HL-60/S4 (cell line): ENCODE results near the gene MRGPRE.

ENCODE experiments used
- in situ Hi-C: fragments of 300-500 bp; cut with MboI; formaldehyde crosslinking; loops from 2 replicates; pipeline ENCODE4 v1.14.3; 2022; ENCODE audit warnings: low sequenced_read_pairs

MRGPRE gene

DNA sequence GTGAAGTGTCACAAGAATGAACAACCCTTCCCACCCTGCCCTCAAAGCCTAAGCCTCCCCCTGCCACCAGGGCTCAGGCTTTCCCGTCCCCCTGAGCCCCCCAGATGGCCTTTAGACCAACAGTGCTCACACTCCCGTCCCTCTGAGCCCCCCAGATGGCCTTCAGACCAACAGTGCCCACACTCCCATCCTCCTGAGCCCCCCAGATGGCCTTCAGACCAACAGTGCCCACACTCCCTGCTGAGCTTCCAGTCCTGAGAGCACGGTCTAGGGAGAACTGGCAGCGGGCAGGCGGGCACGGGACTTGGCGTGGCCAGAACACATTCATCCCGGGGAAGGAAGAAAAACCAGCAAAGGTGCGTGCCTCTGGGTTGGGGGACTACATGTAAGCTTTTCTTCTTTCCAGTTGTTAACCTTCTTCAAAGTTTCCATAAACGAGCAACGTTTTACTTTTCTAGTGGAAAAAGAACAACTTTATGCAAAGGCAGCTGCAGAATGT lies 16.1 kb downstream of the MRGPRE start:
- in situ Hi-C loops, result loop anchor here (10.0 kb wide), 1 partner anchor 101 kb away; no protein-coding TSS in a partner anchor

DNA sequence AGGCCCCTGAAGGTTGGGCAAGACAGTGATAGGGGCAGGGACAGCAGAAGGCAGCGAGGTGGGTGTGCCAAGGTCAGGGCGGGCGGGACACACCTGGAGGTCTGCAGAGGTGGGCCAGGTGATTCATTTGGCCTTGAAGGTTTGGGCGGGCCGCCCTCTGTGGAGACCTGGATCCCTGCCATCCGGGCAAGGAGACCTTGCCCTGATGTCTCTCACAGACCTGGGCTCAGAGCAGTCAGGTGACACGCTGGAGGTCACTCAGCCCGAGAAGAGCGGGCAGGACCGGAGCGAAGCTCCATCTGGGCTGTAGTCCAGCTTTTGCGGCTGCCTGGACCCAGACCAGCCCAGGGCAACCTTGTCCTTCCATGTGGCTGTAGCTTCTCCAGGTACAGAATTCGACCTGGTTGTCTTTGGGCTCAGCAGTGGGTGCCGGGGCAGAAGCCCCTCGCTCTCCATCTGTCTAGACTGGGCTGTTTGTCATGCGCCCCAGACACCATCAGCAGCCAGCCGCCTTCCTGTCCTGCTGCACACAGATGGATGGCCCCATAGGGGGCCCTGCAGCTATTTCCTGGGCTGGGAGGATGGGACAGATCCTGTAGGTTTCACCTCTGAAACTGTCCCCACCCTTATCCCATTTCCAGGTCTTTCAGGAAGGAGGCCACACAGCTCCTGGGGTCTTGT lies 16.7 kb downstream of the MRGPRE start:
- in situ Hi-C loops, result loop anchor here (10.0 kb wide), 1 partner anchor 101 kb away; no protein-coding TSS in a partner anchor

DNA sequence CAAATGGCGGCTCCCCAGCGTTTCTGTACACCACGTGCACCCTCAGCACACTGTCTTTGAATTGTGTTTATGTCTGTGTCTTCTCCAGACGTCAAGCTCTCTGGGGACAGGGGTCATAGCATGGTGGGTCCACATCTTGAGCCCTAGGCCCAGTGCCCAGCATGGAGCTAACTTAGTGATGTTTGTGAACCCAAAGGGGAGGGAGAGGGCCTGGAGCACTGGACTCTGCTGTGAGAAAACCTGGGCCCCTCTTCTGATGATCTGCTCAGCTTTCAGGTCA lies 17.9 kb downstream of the MRGPRE start:
- in situ Hi-C loops, result loop anchor here (10.0 kb wide), 1 partner anchor 100 kb away; no protein-coding TSS in a partner anchor

DNA sequence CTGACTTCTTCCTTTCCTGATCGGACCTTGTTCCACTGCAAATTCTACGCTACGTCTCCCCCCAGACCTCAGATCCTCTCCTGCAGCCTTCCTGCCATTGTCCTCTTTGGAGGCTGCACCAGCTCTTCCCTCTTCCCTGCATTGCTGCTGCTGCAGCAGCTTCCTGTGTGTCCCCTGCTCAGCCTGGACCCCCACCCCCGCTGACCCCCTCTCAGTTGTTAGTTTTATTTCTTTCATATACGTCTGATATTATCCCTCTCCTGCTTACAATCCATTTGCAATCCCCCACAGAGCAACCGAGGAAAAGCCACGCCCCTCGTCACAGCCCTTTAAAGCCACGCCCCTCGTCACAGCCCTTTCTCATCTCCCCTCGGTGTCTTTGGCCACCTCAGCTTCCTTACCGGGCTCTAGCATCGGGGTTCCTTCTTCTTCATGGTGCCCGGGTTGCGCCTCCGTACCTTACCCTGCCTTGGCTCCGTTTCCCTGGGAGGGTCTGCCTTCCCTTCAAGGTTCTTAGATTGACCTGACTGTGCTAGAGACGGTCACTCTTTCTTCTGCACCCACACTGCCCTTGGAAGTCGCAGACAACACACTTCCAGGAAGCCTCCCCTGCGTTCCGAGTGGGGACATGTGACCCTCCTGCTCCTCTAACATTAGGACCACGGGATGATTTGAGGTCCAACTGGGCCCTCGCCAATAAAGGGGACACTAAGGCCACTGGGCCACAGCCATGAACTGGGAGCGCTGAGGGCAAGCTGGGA lies 18.4 kb downstream of the MRGPRE start:
- in situ Hi-C loops, result loop anchor here (10.0 kb wide), 1 partner anchor 99 kb away; no protein-coding TSS in a partner anchor

DNA sequence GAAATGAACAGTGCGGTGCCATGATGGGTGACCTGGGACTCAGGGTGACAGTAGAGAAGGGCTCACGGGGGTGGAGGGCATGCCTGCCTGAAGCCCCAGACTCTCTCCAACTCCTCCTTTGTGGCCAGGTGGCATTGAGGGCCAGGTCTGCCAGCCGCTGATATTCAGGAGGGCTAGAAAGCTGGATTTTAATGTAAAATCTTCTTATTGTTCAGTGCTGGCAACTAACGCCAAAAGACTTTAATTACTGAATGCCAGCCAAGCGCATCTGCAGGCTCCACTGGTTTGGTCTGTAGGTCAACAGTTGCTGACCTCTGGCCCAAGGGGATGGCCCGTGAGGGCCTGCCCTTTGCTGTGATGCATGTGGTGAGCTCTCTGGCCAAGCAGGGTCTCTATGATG lies 23.9 kb downstream of the MRGPRE start:
- in situ Hi-C loops, result no loop called here

DNA sequence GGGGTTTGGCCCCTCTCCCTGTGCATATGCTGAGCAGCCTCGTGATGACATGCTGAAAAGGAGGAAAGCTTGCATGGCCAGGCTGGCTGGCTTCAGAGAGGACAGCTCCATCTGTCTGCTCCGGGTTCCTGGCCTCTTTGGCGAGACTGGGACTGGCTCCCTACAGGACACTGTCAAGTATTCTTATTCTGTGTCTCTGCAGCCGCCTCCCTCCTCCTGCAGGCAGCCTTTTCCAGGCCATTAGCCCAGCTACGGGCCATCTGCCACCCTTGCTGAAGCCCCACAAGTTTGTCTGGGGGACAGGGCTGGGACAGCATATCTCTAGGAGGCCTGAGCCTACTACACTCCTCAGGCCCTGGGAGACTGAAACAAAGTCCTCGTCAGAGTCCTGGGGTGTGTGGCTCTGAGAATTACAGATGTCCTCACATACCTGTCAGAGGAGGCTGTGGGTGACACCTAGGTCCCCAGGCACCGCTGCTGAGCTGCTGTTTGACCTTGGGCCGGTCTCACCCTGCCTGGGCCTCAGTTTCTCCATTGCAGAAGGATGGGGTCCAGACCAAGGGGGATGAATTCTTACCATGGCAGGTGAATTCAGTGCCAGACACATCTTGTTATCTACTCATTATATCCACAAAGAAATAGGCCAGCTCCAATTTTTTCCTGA lies 24.6 kb downstream of the MRGPRE start:
- in situ Hi-C loops, result no loop called here

DNA sequence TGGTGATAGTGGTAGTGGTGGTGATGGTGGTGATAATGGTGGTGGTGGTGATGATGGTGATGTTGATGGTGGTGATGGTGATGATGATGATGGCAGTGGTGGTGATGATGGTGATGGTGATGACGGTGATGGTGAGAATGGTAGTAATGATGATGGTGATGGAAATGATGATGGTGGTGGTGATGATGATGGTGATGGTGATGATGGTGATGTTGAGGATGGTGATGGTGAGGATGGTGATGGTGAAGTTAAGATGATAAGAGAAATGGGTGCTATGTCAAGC lies 25.4 kb downstream of the MRGPRE start:
- in situ Hi-C loops, result no loop called here

DNA sequence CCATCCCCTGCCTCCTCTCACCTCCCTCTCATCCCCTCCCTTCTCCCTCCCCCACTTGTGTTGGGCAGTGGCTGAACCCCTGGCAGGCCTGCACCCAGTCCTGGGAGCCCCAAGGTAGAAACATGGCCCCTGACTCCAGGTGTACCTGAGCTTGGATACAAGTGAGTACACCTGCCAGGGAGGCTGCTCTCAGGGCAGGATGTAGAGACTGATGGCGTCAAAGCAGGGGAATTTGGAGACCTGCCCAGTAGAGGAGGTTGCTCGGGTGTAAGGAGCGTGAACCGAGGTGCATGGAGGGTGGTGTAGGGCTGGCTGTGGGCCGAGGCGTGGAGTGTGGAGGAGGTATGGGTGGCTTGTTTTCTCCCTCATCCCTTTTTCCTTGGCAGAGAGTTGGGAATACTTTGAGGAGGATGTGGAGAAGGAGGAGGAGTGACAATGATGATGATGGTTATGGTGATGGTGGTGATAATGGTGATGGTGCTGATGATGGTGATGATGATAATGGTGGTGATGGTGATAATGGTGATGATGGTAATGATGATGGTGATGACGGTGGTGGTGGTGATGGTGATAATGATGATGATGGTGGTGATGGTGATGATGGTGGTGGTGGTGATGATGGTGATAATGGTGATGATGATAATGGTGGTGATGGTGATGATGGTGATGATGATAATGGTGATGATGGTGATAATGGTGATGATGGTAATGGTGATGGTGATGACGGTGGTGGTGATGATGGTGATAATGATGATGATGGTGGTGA lies 25.9 kb downstream of the MRGPRE start:
- in situ Hi-C loops, result no loop called here

DNA sequence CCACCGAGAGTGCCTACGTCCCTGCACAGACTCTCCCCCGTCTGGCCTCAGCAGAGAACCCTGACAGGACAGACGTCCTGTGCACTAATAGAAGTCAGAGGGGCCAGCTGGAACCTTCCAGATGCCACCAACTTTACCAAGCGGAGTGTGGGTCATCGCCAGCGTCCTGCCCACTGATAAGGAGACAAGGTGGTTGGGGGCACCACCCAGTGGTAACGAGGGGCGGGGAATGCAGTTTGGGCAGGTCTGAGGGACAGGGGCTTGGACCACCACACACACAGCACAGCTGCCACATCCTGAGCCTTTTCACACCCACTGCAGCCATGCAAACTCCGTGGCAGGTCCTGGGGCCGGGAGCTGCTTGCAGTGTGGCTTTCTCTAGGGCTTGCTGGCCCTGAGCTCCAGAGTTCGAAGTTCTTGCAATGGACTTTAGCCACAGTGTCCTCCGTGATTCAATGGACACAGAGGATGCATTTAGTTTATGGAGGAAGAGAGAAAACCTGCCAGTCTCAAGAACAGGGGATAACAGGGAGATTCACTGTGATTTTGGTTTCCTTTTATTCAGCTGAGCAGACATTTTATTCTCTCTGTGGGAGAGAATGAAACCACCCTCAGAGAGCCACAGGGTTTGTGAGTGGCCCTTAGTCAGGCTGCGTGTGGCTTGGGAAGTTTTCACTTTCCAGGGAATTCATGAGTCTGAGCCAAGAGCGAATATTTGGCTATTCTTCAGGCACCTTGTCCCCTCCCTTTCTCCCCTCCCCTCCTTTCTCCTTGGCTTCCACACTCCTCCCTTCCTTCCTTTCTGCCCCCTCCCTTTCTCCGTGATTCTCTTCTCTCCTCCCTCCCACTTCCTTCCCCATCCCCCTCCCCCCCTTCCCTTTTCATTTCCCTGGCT lies 26.7 kb downstream of the MRGPRE start:
- in situ Hi-C loops, result no loop called here

DNA sequence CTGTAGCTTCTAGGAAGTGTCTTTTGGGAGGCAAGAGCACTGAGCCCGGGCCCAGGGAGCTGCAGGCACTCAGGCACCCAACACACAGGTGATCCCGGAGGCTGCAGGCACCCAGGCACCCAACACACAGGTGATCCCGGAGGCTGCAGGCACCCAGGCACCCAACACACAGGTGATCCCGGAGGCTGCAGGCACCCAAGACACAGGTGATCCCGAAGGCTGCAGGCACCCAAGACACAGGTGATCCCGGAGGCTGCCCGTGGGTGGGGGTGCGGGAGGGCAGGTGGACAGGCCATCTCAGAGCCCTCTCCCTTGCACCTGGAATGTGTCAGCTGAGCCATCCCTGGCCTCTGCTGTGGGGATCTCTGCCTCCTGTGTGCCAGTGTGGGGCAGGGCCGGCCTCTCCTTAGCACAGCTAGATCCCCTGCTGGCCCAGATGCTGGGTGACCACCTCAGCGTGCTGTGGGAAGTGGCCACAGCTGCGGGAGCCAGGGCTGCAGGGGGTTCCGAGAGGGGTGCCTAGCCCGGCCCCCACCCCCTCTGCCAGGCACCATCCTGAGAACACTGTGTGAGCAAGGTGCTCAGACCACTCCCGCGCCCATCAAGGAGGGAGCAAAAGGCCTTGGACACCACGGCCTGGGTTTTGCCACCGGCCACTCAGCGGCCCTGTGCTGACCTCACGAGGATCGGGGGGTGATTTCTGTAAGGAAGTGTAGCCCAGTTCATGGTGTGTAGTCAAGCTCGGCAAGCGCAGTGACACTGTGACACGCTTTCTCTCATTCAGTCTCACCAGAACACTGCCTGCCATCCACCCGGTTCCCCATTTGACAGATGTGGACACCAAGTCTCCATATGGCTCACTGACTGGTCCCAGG lies 27.8 kb downstream of the MRGPRE start:
- in situ Hi-C loops, result no loop called here

DNA sequence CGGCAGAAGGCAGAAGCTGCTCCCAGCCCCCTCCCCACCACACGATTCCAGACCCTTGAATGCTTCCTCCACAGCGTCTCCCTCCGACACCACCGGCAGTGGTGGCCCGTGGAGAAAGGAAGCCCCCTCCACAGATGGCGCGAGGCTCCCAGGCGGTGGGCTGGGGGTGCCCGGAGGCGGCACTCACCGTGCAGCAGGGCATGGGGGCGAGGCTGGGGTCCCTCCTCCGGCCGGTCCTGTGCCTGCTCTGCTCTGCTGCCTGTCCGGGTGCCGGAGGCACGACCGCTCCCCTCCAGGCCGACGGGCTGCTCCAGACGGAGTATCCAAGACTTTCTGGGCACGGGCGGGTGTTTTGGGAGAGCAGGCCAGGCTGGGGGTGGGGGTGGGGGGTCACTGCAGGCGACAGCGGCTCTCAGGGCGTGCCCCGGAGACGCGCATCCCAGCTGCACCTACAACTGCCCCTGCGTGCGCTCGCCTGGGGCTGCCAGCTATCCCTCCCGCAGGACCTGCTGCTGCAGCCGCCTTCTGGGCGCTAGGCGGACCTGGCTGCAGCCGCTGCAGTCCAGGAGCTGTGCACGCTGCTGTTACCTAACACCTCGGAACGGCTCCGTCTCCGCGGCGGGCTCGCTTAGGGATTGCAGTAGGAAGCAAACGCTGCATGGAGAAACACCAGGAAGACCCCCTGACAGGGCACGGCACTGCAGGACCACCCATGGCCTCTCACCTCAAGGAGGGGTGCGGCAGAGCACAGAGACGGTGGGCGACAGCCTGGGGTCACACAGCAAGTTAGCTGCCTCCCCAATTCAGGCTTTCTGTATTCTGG lies 28.8 kb downstream of the MRGPRE start:
- in situ Hi-C loops, result no loop called here

DNA sequence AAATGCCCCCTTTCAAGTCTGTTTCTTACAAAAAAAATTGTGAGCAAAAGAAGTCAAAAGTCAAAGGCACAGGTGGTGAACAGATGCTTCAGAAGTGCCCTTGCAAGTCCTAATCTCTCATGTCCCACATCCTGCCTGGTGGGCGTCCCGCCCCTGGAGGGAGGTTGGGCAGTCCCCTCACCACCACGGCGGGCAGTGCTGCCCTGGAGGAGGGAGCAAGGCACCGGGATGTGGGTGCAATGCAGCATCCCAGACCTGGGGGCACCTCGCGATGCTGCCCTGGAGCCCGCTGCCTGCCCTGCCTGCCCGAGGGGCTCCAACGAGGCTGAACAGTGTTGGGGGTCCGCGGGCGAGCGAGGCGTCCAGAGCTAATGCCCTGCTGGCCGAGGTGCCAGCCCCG lies 29.5 kb downstream of the MRGPRE start:
- in situ Hi-C loops, result no loop called here

DNA sequence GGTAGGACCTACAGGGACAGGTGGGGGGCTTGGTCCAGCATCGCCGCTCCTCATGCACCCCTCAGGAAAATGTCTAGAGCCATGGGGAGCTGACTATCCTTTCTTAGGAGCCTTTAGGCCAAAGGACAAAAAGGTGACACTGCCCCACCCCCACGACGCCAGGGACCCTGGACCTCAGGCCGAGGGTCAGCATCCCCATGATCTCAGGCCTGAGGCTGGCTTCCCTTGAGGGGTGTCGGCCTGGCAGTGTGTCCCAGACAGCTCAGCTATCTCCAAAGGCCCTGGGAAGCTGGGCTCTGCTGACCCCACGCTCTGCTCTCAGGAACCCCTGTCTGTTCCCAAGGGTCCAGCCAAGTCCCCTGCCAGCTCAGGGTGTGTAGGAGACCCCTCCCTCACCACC lies 29.9 kb downstream of the MRGPRE start:
- in situ Hi-C loops, result no loop called here

DNA sequence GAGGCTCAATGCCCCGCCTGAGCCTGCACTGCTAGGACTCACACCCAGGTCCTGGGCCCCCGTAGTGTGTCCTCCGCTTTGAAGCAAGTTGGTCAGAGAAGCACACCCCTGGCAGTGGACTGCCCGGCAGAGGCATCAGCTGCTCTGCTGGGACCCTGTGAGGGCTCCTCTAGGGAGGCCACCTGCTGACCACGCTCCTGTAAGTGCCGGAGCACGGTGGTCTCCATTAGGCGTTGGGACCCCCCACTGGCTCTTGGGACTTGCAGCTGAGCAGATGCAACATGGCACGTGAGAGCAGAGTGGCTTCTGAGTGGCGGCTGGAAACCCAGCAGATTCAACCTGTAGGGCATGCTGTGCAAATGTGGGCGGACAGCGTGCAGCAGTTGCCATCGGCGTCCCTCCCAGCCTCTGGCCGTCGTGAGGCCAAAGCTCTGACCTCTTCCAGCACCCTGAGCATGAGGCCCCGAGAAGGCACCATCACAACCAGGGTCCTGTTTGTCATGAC lies 30.5 kb downstream of the MRGPRE start:
- in situ Hi-C loops, result no loop called here

DNA sequence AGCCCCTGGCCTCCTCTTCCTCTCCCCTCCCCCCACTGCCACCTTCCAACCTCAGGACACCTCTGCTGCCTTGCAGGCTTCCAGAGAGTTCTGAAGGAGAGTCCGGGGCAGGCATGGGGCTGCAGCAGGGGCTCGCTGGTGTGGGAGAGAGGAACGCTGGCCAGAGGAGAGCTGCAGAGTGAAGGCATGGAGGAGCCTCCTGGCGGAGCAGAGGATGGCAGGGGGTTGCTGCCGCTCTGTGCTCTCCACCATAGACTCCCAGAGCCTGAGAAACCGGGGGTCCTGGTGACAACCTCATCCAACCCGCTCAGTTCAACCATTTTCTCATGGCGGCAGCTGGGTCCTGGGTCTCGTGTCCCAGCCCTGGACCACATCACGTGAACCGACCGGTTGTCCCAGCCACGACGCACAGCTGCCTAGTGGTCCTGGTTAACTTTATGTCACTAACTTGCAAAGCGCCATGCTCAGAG lies 31.1 kb downstream of the MRGPRE start:
- in situ Hi-C loops, result no loop called here

DNA sequence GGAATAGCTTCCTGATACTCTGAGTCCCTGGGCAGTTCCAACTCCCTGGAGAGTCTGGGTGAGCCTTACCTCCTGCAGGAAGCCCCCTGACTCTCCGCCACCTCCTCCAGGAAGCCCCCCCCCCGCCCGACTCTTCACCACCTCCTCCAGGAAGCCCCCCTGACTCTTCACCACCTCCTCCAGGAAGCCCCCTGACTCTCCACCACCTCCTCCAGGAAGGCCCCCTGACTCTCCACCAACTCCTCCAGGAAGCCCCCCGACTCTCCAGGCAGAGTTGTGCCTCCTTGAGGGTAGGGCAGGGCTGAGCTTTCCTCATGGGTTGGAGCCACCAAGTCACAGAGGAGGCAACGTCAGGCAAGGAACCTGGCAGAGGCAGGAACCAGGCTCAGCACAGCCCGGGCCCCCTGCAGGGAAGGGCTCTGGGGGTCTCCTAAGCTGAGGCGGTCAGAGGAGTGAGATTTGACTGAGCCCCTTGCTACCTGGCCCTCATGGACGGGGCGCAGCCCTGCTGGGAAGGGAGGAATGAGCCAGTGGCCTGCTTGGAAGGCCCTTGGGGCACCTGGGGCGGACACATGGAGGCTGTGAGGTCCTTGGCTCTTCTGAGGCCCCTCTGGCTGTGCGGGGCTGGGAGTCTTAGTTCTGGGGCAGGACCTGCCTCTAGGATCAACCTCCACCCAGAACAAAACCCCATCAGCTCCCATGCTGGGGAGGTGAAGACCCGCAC lies 31.7 kb downstream of the MRGPRE start:
- in situ Hi-C loops, result no loop called here

DNA sequence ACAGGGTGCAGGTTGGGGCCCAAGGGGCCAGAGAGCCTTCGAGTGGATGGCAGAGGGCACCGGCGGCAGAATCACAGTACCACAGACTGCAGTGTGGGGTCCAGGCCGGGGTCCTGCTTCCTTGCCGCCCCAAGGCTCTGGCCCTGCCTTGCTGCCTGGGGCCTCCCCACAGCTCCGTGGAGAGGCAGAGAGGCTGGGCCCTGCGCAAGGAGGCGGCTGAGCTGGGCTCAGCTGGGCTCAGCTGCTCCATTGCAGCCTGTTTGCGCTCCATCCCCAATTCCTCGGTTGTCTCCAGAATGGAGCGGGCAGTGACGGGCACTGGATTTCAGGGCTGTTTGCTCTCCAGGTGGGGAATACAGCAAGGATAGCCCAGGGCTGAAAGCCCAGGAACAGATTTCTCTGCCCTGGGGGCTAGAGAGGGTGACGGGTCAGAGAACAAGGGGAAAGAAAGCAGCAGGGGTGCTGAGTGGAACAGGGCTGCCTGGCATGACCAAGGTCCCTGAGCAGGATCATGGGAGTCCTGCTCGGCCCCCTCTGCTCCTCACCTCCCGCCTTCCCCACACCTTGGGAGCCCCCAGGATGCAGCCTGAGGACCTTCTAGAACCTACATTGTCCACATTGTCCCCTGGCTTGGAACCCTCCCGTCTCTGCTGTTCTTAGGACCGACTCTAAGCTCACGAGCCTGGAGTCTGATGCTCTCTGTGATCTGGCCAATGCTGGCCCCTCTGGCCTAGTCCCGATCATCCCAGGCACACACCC lies 32.5 kb downstream of the MRGPRE start:
- in situ Hi-C loops, result no loop called here
